Measurements from ENCODE around the gene C19orf25. TPM values are rescaled to one million over a fixed set of nuclear protein-coding genes. Genes with fewer than 3 reads are reported as not detected.

C19orf25 gene
- total and polyA plus RNA-seq, 10 of the 15 experiments (the other 5 are each of a cell fraction or from before 2014, with no cell fraction given), result 1.2 to 67.0 (median 25.6) TPM

GRCh38 chr19:1490311-1491113 is 11.5 kb upstream of the C19orf25 start, which contains the start of gene PCSK4 (continued):
- TF ChIP-seq USF1 (IDR thresholded peaks at IDR 0.05; ENCODE audit: borderline replicate concordance, extremely low read length, insufficient read depth, low read depth, low read length) (no peak), YY1 (IDR thresholded peaks at IDR 0.05; ENCODE audit: low read depth, low read length) (no peak), ZNF622 (IDR thresholded peaks at IDR 0.05) (no peak), STAT3 (IDR thresholded peaks at IDR 0.05; ENCODE audit: low read depth, low read length) (no peak), CUX1 (IDR thresholded peaks at IDR 0.05; ENCODE audit: insufficient replicate concordance, low read depth, low read length) (no peak), POLR2AphosphoS5 (IDR thresholded peaks at IDR 0.05; ENCODE audit: low read length) (no peak), NFYA (IDR thresholded peaks at IDR 0.05; ENCODE audit: borderline replicate concordance, low read depth, low read length) (no peak), FOS (IDR thresholded peaks at IDR 0.05; ENCODE audit: borderline replicate concordance, extremely low read depth, insufficient read length) (peak; percentile 35), TAF1 (IDR thresholded peaks at IDR 0.05; ENCODE audit: borderline replicate concordance, low read depth, low read length) (no peak), SUPT20H (IDR thresholded peaks at IDR 0.05; ENCODE audit: borderline replicate concordance, control insufficient read depth, low read depth, low read length) (no peak), TCF12 (IDR thresholded peaks at IDR 0.05; ENCODE audit: low read depth, low read length) (no peak), CREB1 (IDR thresholded peaks at IDR 0.05; ENCODE audit: low read depth) (peak; percentile 59; the same call in 1 of the 2 replicates), HCFC1 (IDR thresholded peaks at IDR 0.05; ENCODE audit: low read length) (no peak), CBX3 (IDR thresholded peaks at IDR 0.05; ENCODE audit: borderline replicate concordance, low read depth) (no peak), KAT2A (conservative IDR thresholded peaks at IDR 0.05; ENCODE audit: control insufficient read depth, low read depth, low read length) (no peak), MAX (IDR thresholded peaks at IDR 0.05; ENCODE audit: low read depth, low read length) (no peak; the same call in 1 of the 2 replicates), CHD1 (IDR thresholded peaks at IDR 0.05; ENCODE audit: low read depth, low read length) (peak; percentile 90), ZSCAN29 (IDR thresholded peaks at IDR 0.05) (no peak), IKZF2 (IDR thresholded peaks at IDR 0.05) (no peak)
- TF ChIP-seq, protein P1, sequence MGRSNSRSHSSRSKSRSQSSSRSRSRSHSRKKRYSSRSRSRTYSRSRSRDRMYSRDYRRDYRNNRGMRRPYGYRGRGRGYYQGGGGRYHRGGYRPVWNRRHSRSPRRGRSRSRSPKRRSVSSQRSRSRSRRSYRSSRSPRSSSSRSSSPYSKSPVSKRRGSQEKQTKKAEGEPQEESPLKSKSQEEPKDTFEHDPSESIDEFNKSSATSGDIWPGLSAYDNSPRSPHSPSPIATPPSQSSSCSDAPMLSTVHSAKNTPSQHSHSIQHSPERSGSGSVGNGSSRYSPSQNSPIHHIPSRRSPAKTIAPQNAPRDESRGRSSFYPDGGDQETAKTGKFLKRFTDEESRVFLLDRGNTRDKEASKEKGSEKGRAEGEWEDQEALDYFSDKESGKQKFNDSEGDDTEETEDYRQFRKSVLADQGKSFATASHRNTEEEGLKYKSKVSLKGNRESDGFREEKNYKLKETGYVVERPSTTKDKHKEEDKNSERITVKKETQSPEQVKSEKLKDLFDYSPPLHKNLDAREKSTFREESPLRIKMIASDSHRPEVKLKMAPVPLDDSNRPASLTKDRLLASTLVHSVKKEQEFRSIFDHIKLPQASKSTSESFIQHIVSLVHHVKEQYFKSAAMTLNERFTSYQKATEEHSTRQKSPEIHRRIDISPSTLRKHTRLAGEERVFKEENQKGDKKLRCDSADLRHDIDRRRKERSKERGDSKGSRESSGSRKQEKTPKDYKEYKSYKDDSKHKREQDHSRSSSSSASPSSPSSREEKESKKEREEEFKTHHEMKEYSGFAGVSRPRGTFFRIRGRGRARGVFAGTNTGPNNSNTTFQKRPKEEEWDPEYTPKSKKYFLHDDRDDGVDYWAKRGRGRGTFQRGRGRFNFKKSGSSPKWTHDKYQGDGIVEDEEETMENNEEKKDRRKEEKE (IDR thresholded peaks at IDR 0.05), result peak; percentile 83

All from GM12878 (cell line).